GM03348 (cell line): ENCODE data around the gene GTF2H4.
"Not testable (repeated sequence)": the region's sequence is repeated elsewhere in the genome, so short reads cannot be mapped to it uniquely, and the experiment has no call there.

Experiments
- DNase-seq: peaks from one replicate; pipeline ENCODE4 v3.0.0; 2012; ENCODE audit warnings: low spot score

The GTF2H4 gene

GRCh38 chr6:30895343-30895742, 12.7 kb upstream of the GTF2H4 start:
- DNase-seq = no peak

- no peak for DNase-seq
These were observed 11.5 kb upstream of the GTF2H4 start for GRCh38 chr6:30896541-30896940.

- no peak for DNase-seq
These were observed 10.1 kb upstream of the GTF2H4 start for GRCh38 chr6:30897882-30898281.

GRCh38 chr6:30898750-30899360, 9.2 kb upstream of the GTF2H4 start:
- no peak for DNase-seq

- no peak for DNase-seq
These were observed 7.1 kb upstream of the GTF2H4 start for GRCh38 chr6:30900863-30901417.

GRCh38 chr6:30901436-30901835, 6.6 kb upstream of the GTF2H4 start:
- DNase-seq = no peak

GRCh38 chr6:30902196-30902595, 5.8 kb upstream of the GTF2H4 start:
- not testable (repeated sequence) for DNase-seq

- no peak for DNase-seq
These were observed 5.3 kb upstream of the GTF2H4 start for GRCh38 chr6:30902709-30903108.

- DNase-seq = no peak
These were observed 4.8 kb upstream of the GTF2H4 start for GRCh38 chr6:30903236-30903635.

GRCh38 chr6:30907290-30907757, 683 bp upstream of the GTF2H4 start:
- DNase-seq = not testable (repeated sequence)

GRCh38 chr6:30908700-30909099, 693 bp downstream of the GTF2H4 start:
- no peak for DNase-seq

GRCh38 chr6:30910473-30910872, 2.5 kb downstream of the GTF2H4 start:
- not testable (repeated sequence) for DNase-seq

GRCh38 chr6:30912746-30913520, 4.9 kb downstream of the GTF2H4 start:
- DNase-seq = no peak

- no peak for DNase-seq
These were observed 5.7 kb downstream of the GTF2H4 start for GRCh38 chr6:30913721-30914075.

- peak; percentile 99 for DNase-seq
These were observed 6.3 kb downstream of the GTF2H4 start, which contains the start of gene VARS2 for GRCh38 chr6:30914076-30914853. Gene VARS2, plus strand, starts transcription at chr6:30914238. Its CDS starts 599 bp downstream, at chr6:30914837.

GRCh38 chr6:30914854-30915590, 7.0 kb downstream of the GTF2H4 start:
- no peak for DNase-seq

GRCh38 chr6:30915591-30915946, 7.6 kb downstream of the GTF2H4 start:
- peak; percentile 89 for DNase-seq

- no peak for DNase-seq
These were observed 9.0 kb downstream of the GTF2H4 start for GRCh38 chr6:30917041-30917440.

- DNase-seq = no peak
These were observed 9.5 kb downstream of the GTF2H4 start for GRCh38 chr6:30917487-30917886.

- DNase-seq = no peak
These were observed 10.7 kb downstream of the GTF2H4 start for GRCh38 chr6:30918670-30919069.

- no peak for DNase-seq
These were observed 14.4 kb downstream of the GTF2H4 start for GRCh38 chr6:30922447-30922852.
